Stimulated activated CD8-positive, alpha-beta memory T cell treated with anti-CD3 and anti-CD28 coated beads, Interleukin-4, amount 100 ng/mL, for 24 hours (primary cell): ENCODE data around the gene IHH.

Source experiments
- DNase-seq: peaks from one replicate; pipeline ENCODE4 v3.0.0-alpha.2; 2020; ENCODE audit warnings: low read depth

Gene IHH

GRCh38 chr2:219020604-219021365, 39.9 kb downstream of the IHH start:
- DNase-seq, result no peak

- no peak for DNase-seq
These were observed 41.3 kb downstream of the IHH start for GRCh38 chr2:219019436-219019835.

GRCh38 chr2:219018726-219019125, 42.0 kb downstream of the IHH start:
- DNase-seq, result no peak

- DNase-seq, result no peak
These were observed 42.4 kb downstream of the IHH start for GRCh38 chr2:219018286-219018685.

GRCh38 chr2:219017201-219017931, 43.4 kb downstream of the IHH start:
- DNase-seq, result no peak

GRCh38 chr2:219016721-219017120, 44.0 kb downstream of the IHH start:
- no peak for DNase-seq

GRCh38 chr2:219010873-219011272, 49.8 kb downstream of the IHH start:
- no peak for DNase-seq

- no peak for DNase-seq
These were observed 50.5 kb downstream of the IHH start for GRCh38 chr2:219010162-219010756.

- no peak for DNase-seq
These were observed 51.4 kb downstream of the IHH start for GRCh38 chr2:219009294-219009693.
